Suprapubic skin (tissue), 4 donors: ENCODE measurements around the gene LRRN4. TPM values are rescaled to one million over a fixed set of nuclear protein-coding genes. Genes with fewer than 3 reads are reported as not detected.

Source experiments
- DNase-seq, 2 donors: peaks; one replicate each; pipeline ENCODE4 v3.0.0-alpha.2; 2019; ENCODE audit warnings: low spot score in 2 of 2
- H3K27ac ChIP-seq: fragments of 200-600 bp; sonication (generic); one replicate; pipeline ENCODE4 v1.5.1; 2019
- H3K27me3 ChIP-seq: fragments of 200-600 bp; sonication (generic); one replicate; pipeline ENCODE4 v1.5.1; 2019
- H3K36me3 ChIP-seq: fragments of 200-600 bp; sonication (generic); one replicate; pipeline ENCODE4 v1.5.1; 2019
- H3K4me1 ChIP-seq: fragments of 200-600 bp; sonication (generic); one replicate; pipeline ENCODE4 v1.5.1; 2019
- H3K4me3 ChIP-seq: fragments of 200-600 bp; sonication (generic); one replicate; pipeline ENCODE4 v1.5.1; 2019; ENCODE audit warnings: mild to moderate bottlenecking
- H3K9me3 ChIP-seq: fragments of 200-600 bp; sonication (generic); one replicate; pipeline ENCODE4 v1.5.1; 2019
- CTCF ChIP-seq, 2 donors: fragments of 200-600 bp in 1 of 2; fragments of 450-650 bp in 1 of 2; sonication (generic) in 1 of 2; IDR thresholded peaks; one replicate each; pipeline ENCODE4 v1.5.1; 2016 to 2019; ENCODE audit warnings: antibody characterized with exemption in 2 of 2, mild to moderate bottlenecking in 1 of 2, moderate library complexity in 1 of 2
- EP300 ChIP-seq: sonication (generic); formaldehyde crosslinking; IDR thresholded peaks from one replicate; pipeline ENCODE4 v1.6.1; 2017; ENCODE audit warnings: antibody characterized with exemption
- POLR2A ChIP-seq, 2 donors: fragments of 450-650 bp; IDR thresholded peaks; one replicate each; pipeline ENCODE4 v1.6.1; 2017; ENCODE audit warnings: antibody characterized with exemption in 2 of 2, mild to moderate bottlenecking in 2 of 2, moderate library complexity in 2 of 2
- POLR2AphosphoS5 ChIP-seq, 3 donors: sonication (generic); formaldehyde crosslinking; IDR thresholded peaks; one replicate each; pipeline ENCODE4 v1.6.1; 2017; ENCODE audit warnings: antibody characterized with exemption in 3 of 3
- WGBS: methylation state at CpG from one replicate; pipeline ENCODE4 v1.1.5; 2018; 5-methylcytosine and 5-hydroxymethylcytosine counted together
- total RNA-seq, 4 donors: library from RNA; depleted of rRNA; stranded (reverse); fragments of >200 nt; gene quantifications; one replicate each; pipeline ENCODE4 v1.1.0, GENCODE V29; 2016

LRRN4 gene
- total RNA-seq, 4 donors from 2014 or later, result 0.80 TPM; not detected in 3

- Histone ChIP-seq H3K4me3 (no peak overlapping the region), H3K9me3 (no peaks in the 10 kb centered on the region), H3K27ac (no peak overlapping the region), H3K27me3 (no peaks in the 10 kb centered on the region), H3K4me1 (no peaks in the 10 kb centered on the region), H3K36me3 (peaks cover 53% of the 10 kb centered on the region)
- WGBS, result 85% methylated on average over 43 of the region's 67 CpGs
- DNase-seq, result no peak
- TF ChIP-seq CTCF (IDR thresholded peaks at IDR 0.05) (no peak), POLR2AphosphoS5 (IDR thresholded peaks at IDR 0.05) (no peak), POLR2A (IDR thresholded peaks at IDR 0.05) (no peak), EP300 (no peak)
Measured at GRCh38 chr20:6040958-6041807, 12.7 kb downstream of the LRRN4 start.

GRCh38 chr20:6040540-6040939 is 13.3 kb downstream of the LRRN4 start:
- Histone ChIP-seq H3K36me3 (peaks cover 60% of the 10 kb centered on the region), H3K9me3 (no peaks in the 10 kb centered on the region), H3K27ac (no peak overlapping the region), H3K4me1 (no peaks in the 10 kb centered on the region), H3K27me3 (no peaks in the 10 kb centered on the region), H3K4me3 (no peak overlapping the region)
- no peak for DNase-seq
- TF ChIP-seq CTCF (IDR thresholded peaks at IDR 0.05), result no peak
- no peak for TF ChIP-seq POLR2AphosphoS5 (IDR thresholded peaks at IDR 0.05)
- TF ChIP-seq EP300, result no peak
- no peak for TF ChIP-seq POLR2A (IDR thresholded peaks at IDR 0.05)
- 90% methylated on average over 8 of the region's 8 CpGs for WGBS

GRCh38 chr20:6039766-6040165 is 14.1 kb downstream of the LRRN4 start:
- 71% methylated on average over 5 of the region's 5 CpGs for WGBS
- no peaks in the 10 kb centered on the region for H3K4me1 ChIP-seq
- H3K27me3 ChIP-seq, result no peaks in the 10 kb centered on the region
- TF ChIP-seq CTCF (IDR thresholded peaks at IDR 0.05) (no peak), POLR2A (IDR thresholded peaks at IDR 0.05) (no peak), POLR2AphosphoS5 (IDR thresholded peaks at IDR 0.05) (no peak), EP300 (no peak)
- no peaks in the 10 kb centered on the region for H3K9me3 ChIP-seq
- peaks cover 67% of the 10 kb centered on the region for H3K36me3 ChIP-seq
- no peak overlapping the region for H3K4me3 ChIP-seq
- no peak for DNase-seq
- H3K27ac ChIP-seq, result no peak overlapping the region

- Histone ChIP-seq H3K27me3 (no peaks in the 10 kb centered on the region), H3K4me3 (no peak overlapping the region), H3K27ac (no peak overlapping the region), H3K36me3 (peaks cover 82% of the 10 kb centered on the region), H3K9me3 (no peaks in the 10 kb centered on the region), H3K4me1 (no peaks in the 10 kb centered on the region)
- TF ChIP-seq CTCF (IDR thresholded peaks at IDR 0.05), result no peak
- TF ChIP-seq POLR2A (IDR thresholded peaks at IDR 0.05), result no peak
- WGBS, result 85% methylated on average over 3 of the region's 3 CpGs
- no peak for DNase-seq
Measured at GRCh38 chr20:6038256-6038655, 15.6 kb downstream of the LRRN4 start.

GRCh38 chr20:6037082-6037481 is 16.8 kb downstream of the LRRN4 start:
- Histone ChIP-seq H3K27me3 (no peaks in the 10 kb centered on the region), H3K4me1 (no peaks in the 10 kb centered on the region), H3K27ac (no peak overlapping the region), H3K36me3 (peaks cover 78% of the 10 kb centered on the region), H3K4me3 (no peak overlapping the region), H3K9me3 (no peaks in the 10 kb centered on the region)
- no peak for DNase-seq
- WGBS, result 100% methylated on average over 1 of the region's 1 CpG
- TF ChIP-seq POLR2A (IDR thresholded peaks at IDR 0.05) (no peak), CTCF (IDR thresholded peaks at IDR 0.05) (no peak), EP300 (no peak), POLR2AphosphoS5 (IDR thresholded peaks at IDR 0.05) (no peak)
